ENCODE results near the gene GNA15. TPM values are rescaled to one million over a fixed set of nuclear protein-coding genes. Genes with fewer than 3 reads are reported as not detected.

Gene GNA15
- total RNA-seq, 1 donor from 2014 or later = 1.9 TPM

DNA sequence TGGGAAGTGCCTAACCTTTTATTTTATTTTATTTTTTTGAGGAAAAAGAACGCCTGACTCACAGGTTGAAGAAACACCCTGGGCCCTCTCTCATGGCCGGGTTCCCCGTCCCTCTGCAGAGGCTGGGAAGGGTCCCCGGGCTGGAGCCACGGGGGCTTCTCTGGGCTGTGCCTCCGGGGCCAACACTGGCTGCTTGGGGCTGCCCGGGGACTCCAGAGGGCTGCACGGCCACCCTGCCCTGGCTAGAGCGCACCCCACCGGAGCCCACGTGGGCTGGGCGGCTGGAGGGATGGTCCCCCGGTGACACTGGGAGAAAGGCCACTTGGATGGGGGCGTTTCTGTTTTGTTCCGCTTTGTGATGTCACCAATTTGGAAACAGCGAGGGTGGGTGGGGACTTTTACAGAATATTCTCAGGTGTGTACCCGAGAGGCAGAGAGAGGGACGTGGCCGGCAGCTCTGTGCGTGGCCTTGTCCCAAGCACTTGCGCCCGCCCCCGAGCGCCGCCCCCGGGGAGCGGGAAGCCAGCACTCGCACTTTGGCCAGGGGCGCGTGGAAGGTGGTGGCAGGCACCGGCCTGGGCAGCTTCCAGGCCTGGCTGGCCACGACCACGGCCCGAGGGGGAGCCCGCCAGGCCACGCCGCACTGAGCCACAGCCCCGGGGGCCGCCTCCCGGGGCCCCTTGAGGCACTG lies 13.9 kb upstream of the GNA15 start:
- DNase-seq = no peak

DNA sequence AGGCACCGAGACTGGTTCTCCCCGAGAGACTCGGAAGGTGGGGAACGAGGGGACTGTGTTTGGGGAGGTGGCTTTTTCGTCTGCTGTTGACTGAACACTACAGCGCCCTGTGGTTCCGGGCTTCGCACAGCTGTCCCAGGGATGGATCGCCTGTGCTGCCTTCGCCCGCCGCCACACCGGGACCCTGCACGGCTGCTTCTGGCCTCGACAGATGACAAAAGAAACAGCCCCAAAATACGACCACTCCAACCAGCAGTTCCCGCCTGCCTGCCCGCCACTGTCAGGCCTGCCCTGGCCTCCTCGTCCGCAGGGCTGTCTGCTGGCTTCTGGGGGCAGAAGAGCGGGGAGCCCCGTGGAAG lies 13.3 kb upstream of the GNA15 start:
- no peak for DNase-seq

DNA sequence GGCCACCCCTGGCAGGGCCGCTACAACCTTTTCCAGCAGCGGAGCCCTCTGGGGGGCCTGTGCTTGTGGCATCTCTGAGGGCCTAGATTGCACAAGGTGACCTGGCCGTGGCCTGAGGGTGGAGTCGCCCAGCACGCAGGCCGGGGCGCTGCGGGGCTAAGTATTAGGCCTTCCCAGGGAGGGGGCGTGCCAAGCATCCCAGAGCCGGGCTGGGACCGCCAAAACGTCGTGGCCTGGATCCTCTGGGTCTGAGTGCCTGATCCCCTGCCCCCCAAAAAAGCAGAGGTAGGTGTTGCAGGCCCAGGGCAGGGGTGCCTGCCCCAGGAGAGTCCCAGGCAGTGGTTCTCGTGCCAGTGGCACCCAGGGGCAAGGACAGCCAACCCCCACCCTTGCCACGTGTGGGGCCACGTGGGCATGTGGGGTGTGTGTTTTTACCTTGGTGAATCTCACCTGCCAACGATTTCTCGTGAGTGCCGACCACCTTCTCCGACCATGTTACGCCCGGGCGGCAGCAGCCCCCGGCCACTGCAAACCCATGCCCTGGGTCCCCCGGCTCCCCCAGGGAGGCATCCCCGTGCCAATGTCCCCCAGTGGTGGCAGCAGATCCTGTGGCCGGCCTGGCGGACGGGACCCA lies 12.6 kb upstream of the GNA15 start:
- no peak for DNase-seq

GRCh38 chr19:3123956-3124355 lies 11.9 kb upstream of the GNA15 start:
- no peak for DNase-seq

- no peak for DNase-seq
These were observed 11.2 kb upstream of the GNA15 start for GRCh38 chr19:3124630-3125029.

- DNase-seq = no peak
These were observed 9.8 kb upstream of the GNA15 start for GRCh38 chr19:3125900-3126524.

DNA sequence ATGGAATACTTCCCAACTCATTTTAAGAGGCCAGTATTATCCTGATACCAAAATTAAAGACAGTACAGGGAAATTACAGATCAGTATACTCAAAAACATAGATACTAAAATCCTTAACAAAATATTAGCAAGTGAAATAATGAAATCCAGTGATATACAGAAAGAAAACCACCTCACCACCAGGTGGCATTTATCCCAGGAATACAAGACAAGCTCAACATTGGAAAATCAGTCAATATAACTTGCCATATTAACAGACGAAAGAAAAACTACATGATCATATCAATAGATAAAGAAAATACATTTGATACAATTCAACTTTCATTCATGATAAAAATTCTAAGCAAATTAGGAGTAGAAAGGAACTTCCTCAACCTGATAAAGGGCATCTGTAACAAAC lies 6.7 kb upstream of the GNA15 start:
- no peak for DNase-seq

DNA sequence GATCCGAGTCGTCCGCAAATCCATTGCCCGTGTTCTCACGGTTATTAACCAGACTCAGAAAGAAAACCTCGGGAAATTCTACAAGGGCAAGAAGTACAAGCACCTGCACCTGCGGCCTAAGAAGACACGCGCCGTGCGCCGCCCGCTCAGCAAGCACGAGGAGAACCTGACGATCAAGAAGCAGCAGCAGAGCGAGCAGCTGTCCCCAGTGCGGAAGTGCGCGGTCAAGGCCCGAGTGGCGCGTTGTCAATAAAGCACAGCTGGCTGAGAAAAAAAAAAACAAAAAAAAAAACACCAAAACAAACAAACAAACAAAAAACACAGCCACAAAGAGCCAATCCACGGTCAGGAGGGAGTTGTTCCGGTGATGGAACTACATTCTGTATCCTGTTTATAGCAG lies 4.7 kb upstream of the GNA15 start:
- DNase-seq = no peak

DNA sequence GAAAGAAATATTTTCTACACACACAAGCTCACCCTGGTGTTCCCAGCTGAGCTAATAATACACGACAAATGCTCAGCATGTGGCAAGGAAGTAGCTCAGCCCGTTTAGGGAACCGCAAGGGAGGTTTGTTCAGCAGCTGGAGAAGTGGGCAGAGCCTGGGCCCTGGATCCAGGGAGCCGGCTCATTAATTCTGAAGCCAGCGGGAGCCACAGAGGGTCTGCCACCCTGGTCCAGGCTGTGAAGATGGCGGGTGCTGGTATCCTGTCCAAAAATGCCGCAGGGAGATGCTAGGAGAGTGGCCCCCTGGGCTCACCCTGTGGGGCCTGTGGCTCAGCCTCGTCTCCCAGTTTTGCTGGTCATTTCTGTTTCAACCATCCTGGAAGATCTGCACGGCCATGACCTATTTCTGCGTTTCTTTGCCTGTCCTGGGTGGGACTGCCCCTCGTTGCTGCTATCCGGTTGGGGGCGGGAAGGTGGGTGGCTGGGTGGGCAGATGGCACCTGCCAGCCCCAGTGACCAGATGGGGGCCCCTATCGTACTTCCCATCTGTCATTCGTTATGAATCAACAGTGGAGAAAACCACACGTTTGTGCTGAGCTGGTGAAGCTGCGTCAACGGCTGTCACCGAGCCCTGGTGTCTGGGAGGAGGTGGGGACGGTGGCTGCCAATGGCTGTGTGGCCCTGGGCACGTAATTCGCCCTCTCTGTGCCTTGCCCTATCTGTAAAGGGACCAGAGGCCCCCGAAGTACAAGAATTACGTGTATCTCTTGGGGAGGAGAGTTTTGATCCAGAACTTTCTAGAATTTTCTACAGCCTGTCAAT lies 2.7 kb upstream of the GNA15 start:
- DNase-seq = no peak

DNA sequence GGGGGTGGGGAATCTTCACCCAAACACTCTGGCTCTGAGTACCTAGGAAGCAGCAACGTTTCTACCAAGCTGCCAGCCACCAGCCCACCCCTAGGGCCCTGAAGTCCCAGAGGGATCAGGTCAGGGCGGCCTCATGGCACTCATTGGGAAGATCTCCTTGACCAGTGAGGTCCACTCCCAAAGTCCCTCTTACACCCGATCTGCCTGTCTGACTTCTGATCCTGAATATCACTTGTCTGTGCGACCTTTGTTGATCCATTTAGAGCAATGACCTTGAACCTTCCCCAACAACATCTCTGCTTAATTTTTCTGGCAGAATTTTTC lies 2.1 kb upstream of the GNA15 start:
- no peak for DNase-seq

- no peak for DNase-seq
These were observed 837 bp downstream of the GNA15 start for GRCh38 chr19:3136684-3137055.

DNA sequence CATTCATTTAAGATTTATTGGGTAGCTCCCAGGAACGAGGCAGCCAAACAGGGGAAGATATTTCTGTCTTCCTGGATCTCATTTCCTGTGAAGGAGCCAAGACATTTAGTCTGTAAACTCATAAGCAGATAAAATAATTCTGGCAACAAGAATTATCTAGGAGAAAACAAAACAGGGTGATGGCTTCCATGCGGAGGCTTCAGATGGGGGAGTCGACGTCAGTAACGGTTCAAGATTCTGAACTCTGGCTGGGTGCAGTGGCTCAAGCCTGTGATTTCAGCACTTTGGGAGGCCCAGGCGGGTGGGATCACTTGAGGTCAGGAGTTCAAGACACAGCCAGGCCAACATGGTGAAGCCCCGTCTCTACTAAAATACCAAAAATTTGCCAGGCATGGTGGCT lies 1.3 kb downstream of the GNA15 start:
- DNase-seq = no peak

- DNase-seq = no peak
These were observed 2.4 kb downstream of the GNA15 start for GRCh38 chr19:3138268-3138667.

DNA sequence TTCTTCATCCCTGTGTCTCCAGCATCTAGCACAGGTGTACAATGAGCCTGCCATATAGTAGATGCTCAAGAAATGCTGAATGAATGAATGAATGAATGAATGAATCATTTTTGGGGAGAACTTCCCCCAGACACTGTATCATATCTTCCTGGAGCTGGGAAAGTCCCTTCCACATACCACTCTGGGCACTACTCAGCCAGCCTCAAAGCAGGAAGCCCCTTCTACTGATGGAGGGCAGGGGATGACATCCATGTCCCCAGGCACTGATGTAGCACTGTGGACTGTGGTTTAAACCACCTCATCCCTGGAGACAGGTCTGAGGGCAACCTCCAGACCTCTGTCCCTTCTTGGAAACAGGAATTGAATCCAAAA lies 4.8 kb downstream of the GNA15 start:
- DNase-seq = no peak

GRCh38 chr19:3142292-3142670 lies 6.4 kb downstream of the GNA15 start:
- DNase-seq = no peak

GRCh38 chr19:3142781-3143337 lies 7.0 kb downstream of the GNA15 start:
- DNase-seq = no peak

- no peak for DNase-seq
These were observed 10.3 kb downstream of the GNA15 start for GRCh38 chr19:3145909-3146676.

- no peak for DNase-seq
These were observed 10.9 kb downstream of the GNA15 start for GRCh38 chr19:3146677-3147100.

GRCh38 chr19:3148503-3148902 lies 12.7 kb downstream of the GNA15 start:
- no peak for DNase-seq

GRCh38 chr19:3149089-3149488 lies 13.3 kb downstream of the GNA15 start:
- DNase-seq = no peak

- DNase-seq = no peak
These were observed 14.0 kb downstream of the GNA15 start for GRCh38 chr19:3149526-3150505.

All from occipital lobe (tissue), 2 donors.